ENCODE data around the gene CDCA3. TPM values are rescaled to one million over a fixed set of nuclear protein-coding genes. Genes with fewer than 3 reads are reported as not detected.
A peak's percentile ranks its signal among the peaks of the same experiment; 100 is the strongest.

CDCA3 gene
- total and polyA plus RNA-seq, 2 of the 13 experiments (the other 11 are each of a cell fraction or from before 2014, with no cell fraction given) = 32.7 to 56.5 TPM

GRCh38 chr12:6827437-6827911 lies 23.6 kb downstream of the CDCA3 start (continued):
- TF ChIP-seq ZNF609 (CRISPR knock-in tag; IDR thresholded peaks at IDR 0.05; ENCODE audit: borderline replicate concordance) = no peak
- TF ChIP-seq ZNF567 (CRISPR knock-in tag; IDR thresholded peaks at IDR 0.05; ENCODE audit: borderline replicate concordance) = 0 out of 2 replicates have a peak, but pooled peaks have one; percentile 56
- no peak for TF ChIP-seq RELA (CRISPR knock-in tag; IDR thresholded peaks at IDR 0.05)
- peak; percentile 24; the same call in 1 of the 2 replicates for TF ChIP-seq ZFX (CRISPR knock-in tag; IDR thresholded peaks at IDR 0.05; ENCODE audit: low read depth)
- peak; percentile 81 for TF ChIP-seq TFE3 (CRISPR knock-in tag; IDR thresholded peaks at IDR 0.05)
- TF ChIP-seq RXRB (CRISPR knock-in tag; IDR thresholded peaks at IDR 0.05; ENCODE audit: borderline replicate concordance) = peak; percentile 16; the same call in 1 of the 2 replicates
- peak; percentile 27; the same call in 1 of the 2 replicates for TF ChIP-seq YEATS2 (CRISPR knock-in tag; IDR thresholded peaks at IDR 0.05; ENCODE audit: borderline replicate concordance)
- peak; percentile 68 for TF ChIP-seq ZNF687 (CRISPR knock-in tag; IDR thresholded peaks at IDR 0.05)
- peak; percentile 64 for TF ChIP-seq DRAP1 (CRISPR knock-in tag; IDR thresholded peaks at IDR 0.05)
- peak; percentile 42; the same call in 1 of the 2 replicates for TF ChIP-seq SAP130 (CRISPR knock-in tag; IDR thresholded peaks at IDR 0.05; ENCODE audit: low read depth)
- TF ChIP-seq IKZF5 (CRISPR knock-in tag; IDR thresholded peaks at IDR 0.05) = 0 out of 2 replicates have a peak, but pooled peaks have one; percentile 29
- TF ChIP-seq MXI1 (IDR thresholded peaks at IDR 0.05; ENCODE audit: borderline replicate concordance, low read depth, low read length) = peak; percentile 44; the same call in 1 of the 3 replicates
- TF ChIP-seq ZUFSP (CRISPR knock-in tag; IDR thresholded peaks at IDR 0.05; ENCODE audit: borderline replicate concordance) = no peak
- no peak for TF ChIP-seq ZNF670 (CRISPR knock-in tag; IDR thresholded peaks at IDR 0.05; ENCODE audit: borderline replicate concordance)

All from HepG2 (cell line).